22Rv1 (cell line): ENCODE data around the gene THOC6.
A peak's percentile ranks its signal among the peaks of the same experiment; 100 is the strongest.

Source experiments
- H3K27ac ChIP-seq: fragments of 450-650 bp; 2 replicates; pipeline ENCODE4 v1.5.1; 2017
- CTCF ChIP-seq: fragments of 450-650 bp; IDR thresholded peaks from 2 replicates; pipeline ENCODE4 v1.5.1; 2017; ENCODE audit warnings: mild to moderate bottlenecking
- ZFX ChIP-seq: fragments of 450-650 bp; IDR thresholded peaks from 2 replicates; pipeline ENCODE4 v1.6.1; 2017; ENCODE audit warnings: antibody characterized with exemption, borderline replicate concordance

THOC6 gene

DNA sequence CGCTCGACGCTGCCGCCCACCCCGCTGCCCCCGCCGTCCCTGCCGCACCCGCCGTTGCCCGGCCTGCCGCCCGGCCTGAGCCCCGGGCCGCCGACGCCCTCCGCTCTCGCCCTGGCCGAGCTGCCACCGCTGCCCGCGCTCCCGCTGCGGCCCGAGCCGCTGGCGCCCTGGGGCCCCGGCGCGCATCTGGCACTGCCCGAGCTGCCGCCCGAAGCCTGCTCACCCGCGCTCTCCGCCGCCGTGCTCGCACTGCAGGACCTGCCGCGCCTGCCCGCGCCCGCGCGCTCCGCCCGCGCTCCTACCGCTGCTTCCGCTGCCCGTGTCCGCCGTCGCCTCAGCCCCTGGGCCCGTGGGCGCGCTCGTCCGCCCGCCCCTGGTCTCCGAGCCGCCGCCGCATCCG lies 19.5 kb upstream of the THOC6 start:
- TF ChIP-seq CTCF (no peak), ZFX (no peak)
- peak overlapping the region; percentile 56 for H3K27ac ChIP-seq

- TF ChIP-seq ZFX (no peak), CTCF (no peak)
- peak overlapping the region; percentile 56 for H3K27ac ChIP-seq
These were observed 19.0 kb upstream of the THOC6 start for GRCh38 chr16:3004781-3005284.

- TF ChIP-seq ZFX (no peak), CTCF (no peak)
- no peak overlapping the region for H3K27ac ChIP-seq
These were observed 16.5 kb upstream of the THOC6 start for GRCh38 chr16:3007059-3007956.

DNA sequence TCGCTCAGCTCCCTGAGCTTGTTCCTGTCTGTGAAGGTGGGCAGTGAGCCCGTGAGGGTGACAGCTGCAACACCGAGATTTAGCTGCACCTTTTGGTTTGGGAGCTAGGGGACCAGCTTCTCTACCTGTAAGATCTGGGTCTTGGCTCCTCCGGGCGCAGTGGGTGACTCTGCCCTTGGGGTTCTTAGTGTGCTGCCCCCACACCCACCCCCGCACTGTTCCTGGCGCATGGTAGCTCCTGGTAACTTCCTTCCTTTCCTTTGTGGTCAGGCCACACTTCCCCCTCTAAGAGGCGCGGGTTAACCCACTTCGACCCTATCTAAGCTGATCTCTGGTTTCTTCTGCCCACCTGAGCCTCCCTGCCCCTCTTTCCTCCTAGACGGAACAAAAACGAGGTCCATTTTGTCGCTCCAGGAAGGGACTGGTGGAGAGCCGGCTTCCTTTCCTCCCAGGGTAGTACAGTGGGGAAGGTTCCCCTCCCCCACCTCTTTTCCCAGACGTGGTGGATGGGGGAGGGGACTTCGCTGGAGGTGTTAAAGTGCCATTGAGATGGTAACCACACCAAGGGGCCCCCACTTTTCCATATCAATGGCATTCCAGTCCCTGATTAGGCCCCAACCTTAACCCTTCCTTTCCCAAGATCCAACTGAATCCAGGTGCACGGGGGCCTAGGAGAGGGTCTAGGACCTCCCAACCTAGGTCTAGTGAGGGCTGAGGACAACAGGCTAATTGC lies 15.7 kb upstream of the THOC6 start:
- H3K27ac ChIP-seq: no peak overlapping the region
- TF ChIP-seq ZFX: no peak
- TF ChIP-seq CTCF: no peak

GRCh38 chr16:3008690-3009037 lies 15.2 kb upstream of the THOC6 start:
- TF ChIP-seq ZFX (no peak), CTCF (no peak)
- H3K27ac ChIP-seq: no peak overlapping the region

DNA sequence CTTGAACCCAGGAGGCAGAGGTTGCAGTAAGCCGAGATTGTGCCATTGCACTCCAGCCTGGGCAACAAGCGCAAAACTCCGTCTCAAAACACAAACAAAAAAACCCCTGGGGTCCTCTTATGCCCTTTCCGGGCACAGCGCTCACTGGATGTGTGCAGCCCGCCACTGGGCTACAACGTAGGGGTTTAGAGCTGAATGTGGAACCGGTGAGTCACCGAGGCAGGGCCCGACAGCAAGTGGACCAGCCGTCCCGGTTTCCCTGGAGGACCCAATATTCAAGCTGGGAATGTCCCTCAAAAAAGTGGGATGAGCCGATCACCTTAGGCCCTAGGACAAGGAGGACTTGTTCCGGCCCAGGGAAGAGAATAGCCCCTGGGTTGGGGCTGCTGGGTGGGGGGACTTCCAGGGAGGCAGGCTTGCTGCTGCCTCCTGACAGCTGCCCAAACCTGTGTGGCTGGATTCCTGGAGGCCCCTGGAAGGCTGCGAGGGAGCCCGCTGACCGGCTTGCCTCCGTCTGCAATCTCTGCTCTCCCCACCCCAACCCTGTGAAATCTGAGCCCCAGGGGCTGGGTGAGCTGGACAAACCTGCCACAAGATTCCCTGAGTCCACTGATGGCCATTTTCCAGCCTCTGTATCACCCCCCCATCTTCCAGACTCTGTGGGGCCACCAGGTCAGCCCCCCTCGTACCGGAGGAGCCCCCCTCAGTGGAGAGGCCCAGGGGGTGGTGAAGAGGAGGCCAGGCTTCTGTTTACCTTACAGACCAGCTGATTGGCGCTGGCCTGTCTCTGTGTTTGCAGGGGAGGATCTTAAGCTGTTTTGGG lies 14.1 kb upstream of the THOC6 start:
- H3K27ac ChIP-seq: no peak overlapping the region
- TF ChIP-seq ZFX: no peak
- TF ChIP-seq CTCF: no peak
